ENCODE data around the gene ANKRD63. TPM values are rescaled to one million over a fixed set of nuclear protein-coding genes. Genes with fewer than 3 reads are reported as not detected.
A peak's percentile ranks its signal among the peaks of the same experiment; 100 is the strongest.

Gene ANKRD63
- total and polyA plus RNA-seq, 4 donors = not detected

GRCh38 chr15:40254452-40254851 is 28.4 kb downstream of the ANKRD63 start:
- Histone ChIP-seq H3K27ac (ENCODE audit: low read depth in 1 of 2, low read length in 2 of 2) (no peak overlapping the region), H3K9me3 (ENCODE audit: control insufficient read depth in 4 of 4, low read length in 3 of 4) (no peaks in the 10 kb centered on the region), H3K4me1 (ENCODE audit: control insufficient read depth in 4 of 4, insufficient read depth in 4 of 4, low read length in 3 of 4) (peaks cover 9 to 13% (median 11%) of the 10 kb centered on the region in 4 donors), H3K4me3 (ENCODE audit: low read depth in 1 of 3, low read length in 3 of 3) (no peak overlapping the region), H3K27me3 (ENCODE audit: control insufficient read depth in 4 of 4, insufficient read depth in 4 of 4, low read length in 3 of 4) (peaks cover 0 to 4% (median under 1%) of the 10 kb centered on the region in 4 donors), H3K36me3 (ENCODE audit: control insufficient read depth in 4 of 4, insufficient read depth in 3 of 4, low read depth in 1 of 4, low read length in 3 of 4) (no peaks in the 10 kb centered on the region), H3K9ac (ENCODE audit: low read depth in 1 of 2, low read length in 2 of 2) (no peak overlapping the region)
- 96% methylated on average over 3 of the region's 3 CpGs for WGBS
- TF ChIP-seq HNF4G (IDR thresholded peaks at IDR 0.05) = no peak
- TF ChIP-seq CTCF (IDR thresholded peaks at IDR 0.05; ENCODE audit: low read depth, low read length, missing input control) = no peak
- no peak for TF ChIP-seq FOXA1 (IDR thresholded peaks at IDR 0.05)
- TF ChIP-seq ZBTB33 (IDR thresholded peaks at IDR 0.05) = no peak
- TF ChIP-seq RXRA (IDR thresholded peaks at IDR 0.05) = no peak
- no peak for DNase-seq (ENCODE audit: low spot score)

GRCh38 chr15:40253167-40253790 is 29.6 kb downstream of the ANKRD63 start:
- Histone ChIP-seq H3K36me3 (ENCODE audit: control insufficient read depth in 4 of 4, insufficient read depth in 3 of 4, low read depth in 1 of 4, low read length in 3 of 4) (no peaks in the 10 kb centered on the region), H3K4me1 (ENCODE audit: control insufficient read depth in 4 of 4, insufficient read depth in 4 of 4, low read length in 3 of 4) (peaks cover 9 to 13% (median 11%) of the 10 kb centered on the region in 4 donors), H3K27ac (ENCODE audit: low read depth in 1 of 2, low read length in 2 of 2) (no peak overlapping the region), H3K9ac (ENCODE audit: low read depth in 1 of 2, low read length in 2 of 2) (no peak overlapping the region), H3K27me3 (ENCODE audit: control insufficient read depth in 4 of 4, insufficient read depth in 4 of 4, low read length in 3 of 4) (peaks cover 0 to 4% (median under 1%) of the 10 kb centered on the region in 4 donors), H3K4me3 (ENCODE audit: low read depth in 1 of 3, low read length in 3 of 3) (peak overlapping the region in 2 of 3 donors; percentile 46 to 55), H3K9me3 (ENCODE audit: control insufficient read depth in 4 of 4, low read length in 3 of 4) (no peaks in the 10 kb centered on the region)
- no peak for DNase-seq (ENCODE audit: low spot score)
- TF ChIP-seq JUND (IDR thresholded peaks at IDR 0.05) (no peak), TAF1 (conservative IDR thresholded peaks at IDR 0.05) (no peak), CTCF (IDR thresholded peaks at IDR 0.05; ENCODE audit: low read depth, low read length, missing input control) (no peak), HNF4G (IDR thresholded peaks at IDR 0.05) (no peak), RAD21 (IDR thresholded peaks at IDR 0.05) (no peak), FOXA2 (IDR thresholded peaks at IDR 0.05) (no peak), EGR1 (IDR thresholded peaks at IDR 0.05; ENCODE audit: low read depth in 2 of 2) (no peak), HNF4A (conservative IDR thresholded peaks at IDR 0.05) (no peak), NR2F2 (IDR thresholded peaks at IDR 0.05) (no peak), ATF3 (IDR thresholded peaks at IDR 0.05) (no peak), RXRA (IDR thresholded peaks at IDR 0.05) (no peak), SP1 (IDR thresholded peaks at IDR 0.05) (no peak), REST (IDR thresholded peaks at IDR 0.05) (no peak), GABPA (IDR thresholded peaks at IDR 0.05 in 1 of 2, conservative IDR thresholded peaks at IDR 0.05 in 1 of 2) (no peak), ZBTB33 (IDR thresholded peaks at IDR 0.05) (no peak), YY1 (IDR thresholded peaks at IDR 0.05) (no peak)
- 44% methylated on average over 28 of the region's 28 CpGs for WGBS
